ENCODE data around the gene QRSL1.
A peak's percentile ranks its signal among the peaks of the same experiment; 100 is the strongest.

DNA sequence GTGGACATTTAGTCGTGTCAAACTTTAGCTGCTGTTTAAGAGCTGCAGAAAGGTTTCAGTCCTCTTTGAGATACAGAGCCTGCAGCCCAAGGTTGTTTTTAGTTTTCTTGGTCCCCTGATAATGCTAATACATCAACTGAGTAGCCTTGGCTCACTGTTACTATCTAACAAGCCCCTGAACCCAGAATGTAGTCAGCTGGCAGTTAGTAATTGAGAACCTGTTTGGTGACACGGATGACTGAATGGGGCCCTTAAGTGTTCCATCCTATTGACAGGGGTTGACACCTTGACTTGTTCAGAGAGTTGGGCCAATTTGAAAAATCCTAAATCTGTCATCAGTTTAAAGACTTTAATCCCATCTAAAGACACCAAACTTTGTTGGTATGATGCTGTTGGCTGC is 2.9 kb upstream of the QRSL1 start:
- TF ChIP-seq SP1 (IDR thresholded peaks at IDR 0.05) (no peak), LEF1 (IDR thresholded peaks at IDR 0.05; ENCODE audit: borderline replicate concordance) (no peak), ELF4 (IDR thresholded peaks at IDR 0.05) (no peak), BHLHE40 (IDR thresholded peaks at IDR 0.05; ENCODE audit: borderline replicate concordance) (no peak), NFRKB (IDR thresholded peaks at IDR 0.05) (no peak), FOXK2 (IDR thresholded peaks at IDR 0.05) (no peak), ARNT (IDR thresholded peaks at IDR 0.05) (no peak), ZNF384 (IDR thresholded peaks at IDR 0.05) (no peak), FOXM1 (IDR thresholded peaks at IDR 0.05; ENCODE audit: borderline replicate concordance) (no peak), TARDBP (IDR thresholded peaks at IDR 0.05) (no peak), FOXA1 (IDR thresholded peaks at IDR 0.05) (no peak)
- TF ChIP-seq, protein P1, sequence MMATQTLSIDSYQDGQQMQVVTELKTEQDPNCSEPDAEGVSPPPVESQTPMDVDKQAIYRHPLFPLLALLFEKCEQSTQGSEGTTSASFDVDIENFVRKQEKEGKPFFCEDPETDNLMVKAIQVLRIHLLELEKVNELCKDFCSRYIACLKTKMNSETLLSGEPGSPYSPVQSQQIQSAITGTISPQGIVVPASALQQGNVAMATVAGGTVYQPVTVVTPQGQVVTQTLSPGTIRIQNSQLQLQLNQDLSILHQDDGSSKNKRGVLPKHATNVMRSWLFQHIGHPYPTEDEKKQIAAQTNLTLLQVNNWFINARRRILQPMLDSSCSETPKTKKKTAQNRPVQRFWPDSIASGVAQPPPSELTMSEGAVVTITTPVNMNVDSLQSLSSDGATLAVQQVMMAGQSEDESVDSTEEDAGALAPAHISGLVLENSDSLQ (IDR thresholded peaks at IDR 0.05) = 0 out of 2 replicates have a peak, but pooled peaks have one; percentile 28
